Trophoblast cell (in vitro differentiated cells and primary cell): ENCODE data around the gene RBM19.

ENCODE experiments used
- DNase-seq, 2 donors: peaks; one replicate each; pipeline ENCODE4 v3.0.0-alpha.2; 2016
- H2AFZ ChIP-seq: 2 replicates; pipeline ENCODE4 v1.6.1; 2013; ENCODE audit warnings: low read length, moderate library complexity, mild to moderate bottlenecking; ENCODE audit not compliant: insufficient read depth, poor library complexity
- H2AK5ac ChIP-seq: 2 replicates; pipeline ENCODE4 v1.6.1; 2013; ENCODE audit warnings: mild to moderate bottlenecking, low read length
- H2BK120ac ChIP-seq: 2 replicates; pipeline ENCODE4 v1.6.1; 2013; ENCODE audit warnings: low read length, mild to moderate bottlenecking, moderate library complexity; ENCODE audit not compliant: insufficient read depth, poor library complexity
- H2BK12ac ChIP-seq: 2 replicates; pipeline ENCODE4 v1.6.1; 2013; ENCODE audit warnings: mild to moderate bottlenecking, low read length, moderate library complexity
- H2BK5ac ChIP-seq: 2 replicates; pipeline ENCODE4 v1.6.1; 2013; ENCODE audit warnings: low read length, low read depth, moderate library complexity, mild to moderate bottlenecking; ENCODE audit not compliant: poor library complexity
- H3K14ac ChIP-seq: 2 replicates; pipeline ENCODE4 v1.6.1; 2013; ENCODE audit warnings: mild to moderate bottlenecking, low read length
- H3K18ac ChIP-seq: 2 replicates; pipeline ENCODE4 v1.6.1; 2013; ENCODE audit warnings: mild to moderate bottlenecking, low read length
- H3K23ac ChIP-seq: 2 replicates; pipeline ENCODE4 v1.6.1; 2013; ENCODE audit warnings: low read length
- H3K27ac ChIP-seq: 2 replicates; pipeline ENCODE4 v1.5.1; 2013; ENCODE audit warnings: low read depth, mild to moderate bottlenecking, inconsistent platforms, low read length, moderate library complexity
- H3K27me3 ChIP-seq: 2 replicates; pipeline ENCODE4 v1.6.1; 2013; ENCODE audit warnings: inconsistent platforms, mild to moderate bottlenecking, low read length, moderate library complexity; ENCODE audit not compliant: insufficient read depth
- H3K36me3 ChIP-seq, 2 experiments: 1 replicate in 1 of 2; 2 replicates in 1 of 2; pipeline ENCODE4 v1.6.1; 2013; ENCODE audit warnings: low read length in 2 of 2, mild to moderate bottlenecking in 2 of 2, moderate library complexity in 1 of 2; ENCODE audit not compliant: insufficient read depth in 2 of 2, control insufficient read depth in 1 of 2
- H3K4ac ChIP-seq: 2 replicates; pipeline ENCODE4 v1.6.1; 2013; ENCODE audit warnings: low read depth, mild to moderate bottlenecking, low read length, moderate library complexity
- H3K4me1 ChIP-seq, 2 experiments: 1 replicate in 1 of 2; 2 replicates in 1 of 2; pipeline ENCODE4 v1.6.1; 2013; ENCODE audit warnings: low read length in 2 of 2, mild to moderate bottlenecking in 2 of 2, moderate library complexity in 1 of 2; ENCODE audit not compliant: insufficient read depth in 2 of 2, control insufficient read depth in 1 of 2
- H3K4me2 ChIP-seq: 2 replicates; pipeline ENCODE4 v1.6.1; 2013; ENCODE audit warnings: inconsistent platforms, mild to moderate bottlenecking, low read length, moderate library complexity
- H3K4me3 ChIP-seq: 2 replicates; pipeline ENCODE4 v1.5.1; 2013; ENCODE audit warnings: mild to moderate bottlenecking, low read depth, low read length, inconsistent platforms
- H3K79me1 ChIP-seq: one replicate; pipeline ENCODE4 v1.6.1; 2013; ENCODE audit warnings: low read length
- H3K79me2 ChIP-seq: 2 replicates; pipeline ENCODE4 v1.6.1; 2013; ENCODE audit warnings: low read length, mild to moderate bottlenecking; ENCODE audit not compliant: control insufficient read depth, insufficient read depth, poor library complexity
- H3K9ac ChIP-seq: 2 replicates; pipeline ENCODE4 v1.6.1; 2013; ENCODE audit warnings: mild to moderate bottlenecking, low read length
- H3K9me3 ChIP-seq: 2 replicates; pipeline ENCODE4 v1.6.1; 2013; ENCODE audit warnings: low read depth, mild to moderate bottlenecking, control low read depth, inconsistent platforms, low read length; ENCODE audit not compliant: insufficient read depth
- H4K12ac ChIP-seq: 2 replicates; pipeline ENCODE4 v1.6.1; 2013; ENCODE audit warnings: low read depth, mild to moderate bottlenecking, low read length, moderate library complexity
- H4K8ac ChIP-seq: 2 replicates; pipeline ENCODE4 v1.6.1; 2013; ENCODE audit warnings: low read depth, mild to moderate bottlenecking, low read length, moderate library complexity
- H4K91ac ChIP-seq: one replicate; pipeline ENCODE4 v1.6.1; 2013; ENCODE audit warnings: low read depth, mild to moderate bottlenecking, low read length, moderate library complexity
- WGBS: extraction: QIAGEN DNeasy Blood & Tissue Kit; methylation state at CpG from one replicate; pipeline ENCODE4 v1.1.7; 2013; ENCODE audit warnings: missing lambda C conversion rate; ENCODE audit not compliant: insufficient read length, insufficient coverage; ENCODE audit errors: extremely low coverage; 5-methylcytosine and 5-hydroxymethylcytosine counted together

The RBM19 gene

GRCh38 chr12:113840401-113841042 is 125.6 kb downstream of the RBM19 start:
- no peak overlapping the region for H3K4me2 ChIP-seq
- H3K4ac ChIP-seq: no peak overlapping the region
- H2AK5ac ChIP-seq: no peak overlapping the region
- no peak overlapping the region for H2BK5ac ChIP-seq
- no peaks in the 10 kb centered on the region for H3K79me1 ChIP-seq
- no peaks in the 10 kb centered on the region for H3K27me3 ChIP-seq
- no peak overlapping the region for H2BK120ac ChIP-seq
- H3K18ac ChIP-seq: no peak overlapping the region
- H4K91ac ChIP-seq: peak overlapping the region; percentile 68
- peaks cover 3% of the 10 kb centered on the region for H3K9me3 ChIP-seq
- no peak overlapping the region for H3K9ac ChIP-seq
- H2BK12ac ChIP-seq: peak overlapping the region; percentile 20
- H4K12ac ChIP-seq: peak overlapping the region; percentile 1
- no CpG with 5 or more reads among the region's 15 CpGs for WGBS
- no peak overlapping the region for H3K23ac ChIP-seq
- no peak overlapping the region for H2AFZ ChIP-seq
- DNase-seq: no peak
- no peaks in the 10 kb centered on the region for H3K4me1 ChIP-seq
- H3K14ac ChIP-seq: no peak overlapping the region
- no peak overlapping the region for H3K27ac ChIP-seq
- no peak overlapping the region for H4K8ac ChIP-seq
- no peaks in the 10 kb centered on the region for H3K79me2 ChIP-seq
- no peak overlapping the region for H3K4me3 ChIP-seq
- H3K36me3 ChIP-seq: peaks cover 0 to 8% of the 10 kb centered on the region in 2 experiments

GRCh38 chr12:113838896-113839295 is 127.2 kb downstream of the RBM19 start:
- Histone ChIP-seq H3K14ac (no peak overlapping the region), H3K27ac (no peak overlapping the region), H2AK5ac (no peak overlapping the region), H4K8ac (no peak overlapping the region), H3K4me1 (no peaks in the 10 kb centered on the region), H4K91ac (no peak overlapping the region), H2BK12ac (no peak overlapping the region), H3K79me2 (no peaks in the 10 kb centered on the region), H2BK5ac (no peak overlapping the region), H3K4ac (no peak overlapping the region), H4K12ac (no peak overlapping the region), H2BK120ac (no peak overlapping the region), H3K9ac (no peak overlapping the region), H3K36me3 (peaks cover 0 to 2% of the 10 kb centered on the region in 2 experiments), H3K4me3 (no peak overlapping the region), H3K9me3 (peaks cover 3% of the 10 kb centered on the region), H2AFZ (no peak overlapping the region), H3K4me2 (no peak overlapping the region), H3K79me1 (no peaks in the 10 kb centered on the region), H3K27me3 (no peaks in the 10 kb centered on the region), H3K18ac (no peak overlapping the region), H3K23ac (no peak overlapping the region)
- whole genome bisulfite sequencing: no CpG with 5 or more reads among the region's 7 CpGs
- no peak for DNase-seq

GRCh38 chr12:113837528-113838296 is 128.4 kb downstream of the RBM19 start:
- H4K8ac ChIP-seq: no peak overlapping the region
- H3K4ac ChIP-seq: no peak overlapping the region
- no peak overlapping the region for H2BK120ac ChIP-seq
- no CpG with 5 or more reads among the region's 15 CpGs for WGBS
- no peak overlapping the region for H3K23ac ChIP-seq
- peak overlapping the region; percentile 45 for H3K4me3 ChIP-seq
- no peak overlapping the region for H4K91ac ChIP-seq
- H2BK5ac ChIP-seq: no peak overlapping the region
- no peaks in the 10 kb centered on the region for H3K79me1 ChIP-seq
- no peaks in the 10 kb centered on the region for H3K79me2 ChIP-seq
- H2BK12ac ChIP-seq: no peak overlapping the region
- no peaks in the 10 kb centered on the region for H3K27me3 ChIP-seq
- H3K36me3 ChIP-seq: no peaks in the 10 kb centered on the region
- no peaks in the 10 kb centered on the region for H3K4me1 ChIP-seq
- no peak overlapping the region for H3K18ac ChIP-seq
- DNase-seq: no peak
- H2AK5ac ChIP-seq: no peak overlapping the region
- no peak overlapping the region for H3K14ac ChIP-seq
- no peak overlapping the region for H3K9ac ChIP-seq
- H4K12ac ChIP-seq: no peak overlapping the region
- H3K9me3 ChIP-seq: peaks cover 3% of the 10 kb centered on the region
- H3K4me2 ChIP-seq: no peak overlapping the region
- H3K27ac ChIP-seq: no peak overlapping the region
- H2AFZ ChIP-seq: no peak overlapping the region

GRCh38 chr12:113837084-113837483 is 129.0 kb downstream of the RBM19 start:
- Histone ChIP-seq H3K27me3 (no peaks in the 10 kb centered on the region), H2BK120ac (no peak overlapping the region), H4K8ac (no peak overlapping the region), H3K23ac (no peak overlapping the region), H3K4me1 (no peaks in the 10 kb centered on the region), H3K36me3 (no peaks in the 10 kb centered on the region), H3K27ac (no peak overlapping the region), H2BK5ac (no peak overlapping the region), H2AK5ac (no peak overlapping the region), H3K4me3 (peak overlapping the region; percentile 45), H3K18ac (no peak overlapping the region), H3K79me1 (no peaks in the 10 kb centered on the region), H4K91ac (no peak overlapping the region), H4K12ac (no peak overlapping the region), H3K4me2 (no peak overlapping the region), H2BK12ac (no peak overlapping the region), H3K14ac (no peak overlapping the region), H3K9ac (no peak overlapping the region), H3K79me2 (no peaks in the 10 kb centered on the region), H2AFZ (no peak overlapping the region), H3K9me3 (peaks cover 3% of the 10 kb centered on the region), H3K4ac (no peak overlapping the region)
- DNase-seq: no peak
- no CpG with 5 or more reads among the region's 5 CpGs for WGBS
